Stimulated activated effector memory CD8-positive, alpha-beta T cell treated with anti-CD3 and anti-CD28 coated beads, Interleukin-12 subunit alpha, Interleukin-12 subunit beta, amount 100 ng/mL, for 72 hours (primary cell): Measurements from ENCODE around the gene PDLIM1.
"Not testable (repeated sequence)": the region's sequence is repeated elsewhere in the genome, so short reads cannot be mapped to it uniquely, and the experiment has no call there.

ENCODE experiments used
- ATAC-seq: fragments of 150-1000 bp; cut with Tn5 transposase; 2 replicates; pipeline ENCODE4 v1.10.0; 2021
- DNase-seq, 2 donors: peaks; one replicate each; pipeline ENCODE4 v3.0.0; 2021 to 2022; ENCODE audit warnings: low spot score in 2 of 2
- H3K27ac Mint-ChIP-seq: one replicate; pipeline ENCODE4 v1.8.0; 2022; ENCODE audit warnings: mild to moderate bottlenecking, mixed read lengths
- H3K36me3 Mint-ChIP-seq: one replicate; pipeline ENCODE4 v1.8.0; 2022; ENCODE audit warnings: mild to moderate bottlenecking, mixed read lengths
- H3K4me1 Mint-ChIP-seq: one replicate; pipeline ENCODE4 v1.8.0; 2022; ENCODE audit warnings: mixed read lengths
- H3K4me3 Mint-ChIP-seq: one replicate; pipeline ENCODE4 v1.8.0; 2022; ENCODE audit warnings: mild to moderate bottlenecking, mixed read lengths
- H3K9me3 Mint-ChIP-seq: one replicate; pipeline ENCODE4 v1.8.0; 2022; ENCODE audit warnings: mixed read lengths

Gene PDLIM1

DNA sequence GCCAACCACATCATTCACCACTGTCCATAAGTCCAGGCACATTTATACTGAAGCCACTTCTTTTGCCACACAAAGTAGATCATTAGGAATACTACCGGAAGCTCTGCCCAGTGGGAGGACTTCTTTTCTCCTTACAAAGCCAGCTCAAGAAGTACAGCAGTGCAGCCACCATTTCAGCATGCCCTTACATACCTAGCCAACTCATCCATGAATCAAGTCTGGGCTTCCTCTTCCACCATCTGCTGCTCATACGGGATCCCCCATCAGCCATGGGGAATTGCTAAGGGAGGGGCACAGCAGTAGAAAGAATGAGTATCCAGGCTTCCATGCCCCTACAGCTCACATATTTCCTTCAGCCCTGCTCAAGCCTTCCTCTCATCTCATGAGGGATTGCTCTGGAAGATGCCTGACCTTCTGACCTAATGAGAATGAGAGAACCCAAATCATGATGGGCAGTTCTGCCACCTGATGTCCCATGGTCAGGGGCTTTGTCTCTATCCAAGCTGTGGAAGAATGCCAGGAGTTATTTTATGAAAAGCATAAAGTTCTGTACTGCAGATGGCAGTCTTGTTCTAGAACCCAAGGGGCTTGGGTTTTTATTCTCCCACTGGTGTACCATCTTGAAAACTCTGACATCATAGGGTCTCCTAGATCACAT, 57.3 kb downstream of the PDLIM1 start:
- no peak for ATAC-seq
- Mint-ChIP-seq H3K27ac (no peak overlapping the region), H3K4me1 (peaks cover 27% of the 10 kb centered on the region), H3K36me3 (peaks cover 13% of the 10 kb centered on the region), H3K9me3 (no peaks in the 10 kb centered on the region), H3K4me3 (no peak overlapping the region)
- no peak for DNase-seq

DNA sequence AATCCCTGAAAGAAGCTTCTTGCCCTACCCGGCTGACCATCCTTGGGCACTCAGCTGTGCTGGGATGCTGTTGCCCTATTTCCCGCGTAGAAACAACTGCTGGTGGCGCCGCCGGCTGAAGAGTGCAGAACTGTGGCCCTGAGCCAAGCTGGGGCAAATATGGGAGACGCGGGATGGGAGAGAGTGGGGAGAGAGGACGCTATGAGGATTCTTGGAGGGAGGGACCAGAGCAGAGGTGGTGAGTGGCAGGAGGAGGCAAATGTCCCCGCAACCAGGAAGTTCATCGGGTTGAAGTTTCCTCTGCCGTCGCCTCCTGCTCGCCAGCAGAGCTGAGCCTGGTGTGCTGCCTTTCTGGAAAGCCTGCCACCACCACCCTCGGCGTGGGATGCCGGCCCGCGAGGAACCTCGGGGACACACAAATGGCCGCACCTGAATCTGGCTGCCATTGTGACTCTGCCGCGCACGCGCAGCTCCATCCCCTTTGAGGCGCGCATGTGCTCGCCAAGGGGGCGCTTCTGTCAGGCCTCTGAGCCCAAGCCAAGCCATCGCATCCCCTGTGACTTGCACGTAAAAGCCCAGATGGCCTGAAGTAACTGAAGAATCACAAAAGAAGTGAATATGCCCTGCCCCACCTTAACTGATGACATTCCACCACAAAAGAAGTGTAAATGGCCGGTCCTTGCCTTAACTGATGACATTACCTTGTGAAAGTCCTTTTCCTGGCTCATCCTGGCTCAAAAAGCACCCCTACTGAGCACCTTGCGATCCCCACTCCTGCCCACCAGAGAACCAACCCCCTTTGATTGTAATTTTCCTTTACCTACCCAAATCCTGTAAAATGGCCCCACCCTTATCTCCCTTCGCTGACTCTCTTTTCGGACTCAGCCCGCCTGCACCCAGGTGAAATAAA, 59.9 kb downstream of the PDLIM1 start:
- H3K4me1 Mint-ChIP-seq, result peaks cover 17% of the 10 kb centered on the region
- H3K4me3 Mint-ChIP-seq, result peak overlapping the region; percentile 65
- peaks cover 11% of the 10 kb centered on the region for H3K36me3 Mint-ChIP-seq
- not testable (repeated sequence) for DNase-seq, H3K9me3 Mint-ChIP-seq
- peak; percentile 41 for ATAC-seq
- H3K27ac Mint-ChIP-seq, result peak overlapping the region; percentile 71

DNA sequence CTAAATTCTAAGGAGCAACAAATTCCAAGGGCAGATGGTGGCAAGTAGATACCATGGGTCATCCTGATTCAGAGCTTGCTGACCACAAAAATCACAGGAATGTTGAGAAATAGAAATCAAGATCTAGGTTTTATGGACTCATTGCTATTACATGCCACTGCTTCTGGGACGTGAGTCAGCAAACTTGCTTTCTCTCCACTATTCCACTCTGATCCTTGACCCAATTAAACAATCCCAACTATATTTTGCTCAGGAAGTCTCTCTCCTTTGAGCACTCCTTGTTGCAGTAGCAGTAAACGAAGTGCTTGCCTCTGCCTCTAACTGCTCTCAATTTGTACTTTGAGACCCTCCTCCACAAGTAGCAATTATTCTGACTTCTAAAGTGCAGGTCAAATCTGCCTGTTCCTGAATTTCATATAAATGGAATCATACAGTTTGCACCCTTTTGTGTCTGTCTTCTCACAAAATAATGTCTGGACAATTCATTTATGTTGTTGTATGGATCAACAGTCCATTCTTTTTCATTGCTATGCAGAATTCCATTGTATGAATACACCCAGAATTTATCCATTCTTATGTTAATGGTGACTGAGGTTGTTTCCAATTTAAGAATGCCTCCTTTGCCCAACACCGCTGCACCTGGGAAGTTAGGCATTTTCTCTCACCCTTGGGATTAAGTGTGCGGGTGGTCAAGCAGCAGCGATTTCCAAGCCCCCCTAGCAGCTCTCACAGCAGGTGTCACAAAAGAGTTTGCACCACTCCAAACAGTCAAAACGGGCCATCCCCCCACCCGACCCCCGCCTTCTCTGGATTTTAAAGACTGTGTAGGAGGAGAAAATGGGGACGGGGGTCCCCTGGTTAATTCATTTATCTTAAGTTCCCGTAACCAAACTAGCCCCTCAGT, 60.8 kb downstream of the PDLIM1 start:
- Mint-ChIP-seq H3K4me3 (peak overlapping the region; percentile 65), H3K9me3 (no peaks in the 10 kb centered on the region), H3K27ac (peak overlapping the region; percentile 71), H3K4me1 (peaks cover 8% of the 10 kb centered on the region), H3K36me3 (peaks cover 2% of the 10 kb centered on the region)
- DNase-seq (no peak), ATAC-seq (no peak)

DNA sequence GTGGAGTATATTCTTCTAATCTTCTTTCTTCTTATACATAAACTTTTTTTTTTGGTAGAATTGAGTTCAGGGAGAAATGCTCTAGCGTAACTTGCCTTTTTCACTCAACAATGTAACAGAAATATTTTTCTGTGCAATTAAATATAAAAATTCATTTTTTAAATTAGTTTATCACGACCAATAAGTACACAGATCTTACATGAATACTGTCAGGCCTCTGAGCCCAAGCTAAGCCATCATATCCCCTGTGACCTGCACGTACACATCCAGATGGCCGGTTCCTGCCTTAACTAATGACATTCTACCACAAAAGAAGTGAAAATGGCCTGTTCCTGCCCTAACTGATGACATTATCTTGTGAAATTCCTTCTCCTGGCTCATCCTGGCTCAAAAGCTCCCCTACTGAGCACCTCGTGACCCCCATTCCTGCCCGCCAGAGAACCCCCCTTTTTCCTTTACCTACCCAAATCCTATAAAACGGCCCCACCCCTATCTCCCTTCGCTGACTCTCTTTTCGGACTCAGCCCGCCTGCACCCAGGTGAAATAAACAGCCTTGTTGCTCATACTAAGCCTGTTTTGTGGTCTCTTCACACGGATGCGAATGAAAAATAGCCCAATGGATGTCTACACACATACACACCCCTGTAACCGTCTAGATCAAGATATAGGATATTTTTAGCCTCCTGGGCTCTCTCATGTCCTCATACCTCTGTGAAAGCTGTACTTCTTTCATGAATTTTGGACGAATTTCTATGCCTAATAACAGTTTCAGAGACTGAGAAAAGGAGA, 61.7 kb downstream of the PDLIM1 start:
- DNase-seq, H3K9me3 Mint-ChIP-seq, H3K27ac Mint-ChIP-seq, H3K4me1 Mint-ChIP-seq, H3K36me3 Mint-ChIP-seq, ATAC-seq, H3K4me3 Mint-ChIP-seq: not testable (repeated sequence)

DNA sequence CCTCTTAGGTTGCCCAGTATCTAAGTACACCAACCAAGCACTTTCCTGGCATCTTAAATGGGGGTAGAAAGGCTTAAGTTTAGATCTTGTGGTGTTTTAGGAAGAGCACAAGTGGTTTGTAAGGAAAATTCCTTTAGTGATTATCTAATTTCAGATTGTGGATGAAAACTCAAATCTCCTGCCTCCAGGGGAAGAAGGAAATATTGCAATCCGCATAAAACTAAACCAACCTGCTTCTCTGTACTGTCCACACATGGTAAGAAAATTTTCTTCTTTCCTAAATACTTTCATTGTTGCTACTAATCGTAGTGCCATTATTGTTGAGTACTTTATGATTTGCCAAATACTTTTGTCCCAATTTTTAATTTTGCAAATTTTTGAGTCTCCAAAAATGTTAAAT, 65.7 kb downstream of the PDLIM1 start:
- Mint-ChIP-seq H3K27ac (no peak overlapping the region), H3K4me1 (no peaks in the 10 kb centered on the region), H3K9me3 (no peaks in the 10 kb centered on the region), H3K36me3 (no peaks in the 10 kb centered on the region), H3K4me3 (no peak overlapping the region)
- no peak for DNase-seq
- no peak for ATAC-seq

DNA sequence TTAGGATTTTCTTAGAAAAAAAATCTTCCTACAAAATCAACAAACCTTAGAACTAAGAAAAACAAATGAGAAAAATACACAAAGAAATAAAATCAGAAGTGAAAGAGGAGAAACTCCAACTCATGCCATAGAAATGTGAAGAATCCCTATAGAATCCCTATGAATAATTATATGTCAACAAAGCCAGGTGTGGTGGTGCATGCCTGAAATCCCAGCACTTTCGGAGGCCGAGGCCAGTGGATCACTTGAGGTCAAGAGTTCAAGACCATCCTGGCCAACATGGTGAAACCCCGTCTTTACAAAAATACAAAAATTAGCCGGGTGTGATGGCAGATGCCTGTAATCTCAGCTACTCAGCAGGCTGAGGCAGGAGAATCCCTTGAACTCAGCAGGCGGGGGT, 69.7 kb downstream of the PDLIM1 start:
- Mint-ChIP-seq H3K36me3 (no peaks in the 10 kb centered on the region), H3K27ac (no peak overlapping the region), H3K4me3 (no peak overlapping the region), H3K9me3 (no peaks in the 10 kb centered on the region), H3K4me1 (no peaks in the 10 kb centered on the region)
- no peak for ATAC-seq
- DNase-seq, result no peak

DNA sequence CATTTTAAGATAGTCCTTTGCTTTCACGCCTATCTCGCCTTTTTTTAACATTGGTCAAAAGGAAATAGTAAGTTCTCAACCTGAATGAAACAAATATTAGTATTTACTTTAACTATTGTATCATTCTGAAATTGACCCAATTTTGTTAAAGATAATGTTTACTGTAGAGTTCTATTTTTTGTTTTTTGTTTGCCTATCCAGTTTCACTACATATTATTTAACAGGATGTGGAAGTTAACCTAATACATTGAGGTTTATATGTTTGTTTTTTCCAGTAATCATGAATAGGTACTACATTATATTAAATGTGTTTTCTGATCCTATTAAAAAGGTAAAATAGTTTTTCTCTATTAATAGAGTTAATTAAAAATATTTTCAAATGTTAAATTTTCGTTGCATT, 70.3 kb downstream of the PDLIM1 start:
- H3K36me3 Mint-ChIP-seq, result no peaks in the 10 kb centered on the region
- no peaks in the 10 kb centered on the region for H3K4me1 Mint-ChIP-seq
- no peak overlapping the region for H3K27ac Mint-ChIP-seq
- H3K4me3 Mint-ChIP-seq, result no peak overlapping the region
- no peak for DNase-seq
- no peaks in the 10 kb centered on the region for H3K9me3 Mint-ChIP-seq
- ATAC-seq, result no peak

DNA sequence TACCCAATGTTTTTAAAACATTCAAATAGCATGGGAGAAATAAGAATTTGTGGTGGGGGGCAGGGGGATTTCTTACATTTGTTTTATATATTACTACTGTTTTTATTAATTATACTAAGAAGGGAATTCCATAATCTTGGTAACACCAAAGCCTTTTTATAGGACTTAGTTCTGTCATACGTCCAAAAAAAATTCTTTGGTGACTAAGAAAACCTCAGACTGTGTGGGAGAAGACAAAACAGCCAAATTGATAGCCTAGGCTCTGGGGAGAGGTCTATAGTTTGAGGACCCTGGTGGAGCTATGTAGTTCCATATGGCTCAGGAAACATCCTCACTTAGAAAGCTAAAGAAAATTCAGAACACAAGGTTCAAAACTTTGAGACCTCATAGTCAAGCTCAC, 73.3 kb downstream of the PDLIM1 start:
- H3K9me3 Mint-ChIP-seq, result no peaks in the 10 kb centered on the region
- ATAC-seq (no peak), DNase-seq (no peak)
- no peaks in the 10 kb centered on the region for H3K4me1 Mint-ChIP-seq
- H3K27ac Mint-ChIP-seq, result no peak overlapping the region
- no peaks in the 10 kb centered on the region for H3K36me3 Mint-ChIP-seq
- H3K4me3 Mint-ChIP-seq, result no peak overlapping the region

DNA sequence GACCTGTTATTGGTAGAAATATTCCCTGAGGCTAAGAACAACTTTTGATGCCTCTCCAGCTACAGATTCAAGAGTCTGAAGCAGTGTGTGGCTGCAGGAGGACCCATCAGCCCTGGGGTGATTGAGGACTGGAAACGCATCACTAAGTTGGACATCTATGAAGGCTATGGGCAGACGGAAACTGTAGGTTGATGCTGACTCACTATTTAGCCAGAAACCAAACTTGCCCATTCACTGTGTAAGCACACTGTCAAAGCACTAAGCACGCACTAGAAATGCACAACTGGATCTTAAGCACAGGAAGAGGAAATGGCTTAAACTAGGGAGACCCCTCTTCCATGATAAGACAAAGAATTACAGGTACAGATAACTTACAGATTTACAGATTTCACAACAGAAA, 76.0 kb downstream of the PDLIM1 start:
- Mint-ChIP-seq H3K36me3 (no peaks in the 10 kb centered on the region), H3K4me1 (no peaks in the 10 kb centered on the region), H3K27ac (no peak overlapping the region), H3K4me3 (no peak overlapping the region), H3K9me3 (no peaks in the 10 kb centered on the region)
- no peak for DNase-seq
- ATAC-seq, result no peak

DNA sequence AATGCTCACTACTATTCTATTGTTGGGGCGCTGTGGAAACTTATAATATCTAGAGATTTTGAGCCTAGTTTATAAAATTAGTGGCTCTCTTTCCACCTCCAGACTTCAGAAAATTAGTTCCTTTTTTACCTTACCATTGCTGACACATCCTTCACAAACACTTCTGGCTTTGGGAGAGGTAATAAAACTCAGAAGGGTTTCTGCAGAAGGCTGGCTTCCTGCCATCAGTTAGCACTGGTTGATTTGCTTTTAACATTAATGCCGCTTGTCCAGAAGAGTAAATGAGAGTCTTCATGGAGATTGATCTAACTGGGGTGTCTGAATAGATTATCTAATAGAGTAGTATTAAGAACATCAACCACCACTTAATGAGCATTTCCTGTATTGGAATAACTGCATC, 76.4 kb downstream of the PDLIM1 start:
- DNase-seq (no peak), ATAC-seq (no peak)
- H3K4me1 Mint-ChIP-seq, result no peaks in the 10 kb centered on the region
- no peaks in the 10 kb centered on the region for H3K9me3 Mint-ChIP-seq
- H3K36me3 Mint-ChIP-seq, result no peaks in the 10 kb centered on the region
- no peak overlapping the region for H3K27ac Mint-ChIP-seq
- H3K4me3 Mint-ChIP-seq, result no peak overlapping the region

DNA sequence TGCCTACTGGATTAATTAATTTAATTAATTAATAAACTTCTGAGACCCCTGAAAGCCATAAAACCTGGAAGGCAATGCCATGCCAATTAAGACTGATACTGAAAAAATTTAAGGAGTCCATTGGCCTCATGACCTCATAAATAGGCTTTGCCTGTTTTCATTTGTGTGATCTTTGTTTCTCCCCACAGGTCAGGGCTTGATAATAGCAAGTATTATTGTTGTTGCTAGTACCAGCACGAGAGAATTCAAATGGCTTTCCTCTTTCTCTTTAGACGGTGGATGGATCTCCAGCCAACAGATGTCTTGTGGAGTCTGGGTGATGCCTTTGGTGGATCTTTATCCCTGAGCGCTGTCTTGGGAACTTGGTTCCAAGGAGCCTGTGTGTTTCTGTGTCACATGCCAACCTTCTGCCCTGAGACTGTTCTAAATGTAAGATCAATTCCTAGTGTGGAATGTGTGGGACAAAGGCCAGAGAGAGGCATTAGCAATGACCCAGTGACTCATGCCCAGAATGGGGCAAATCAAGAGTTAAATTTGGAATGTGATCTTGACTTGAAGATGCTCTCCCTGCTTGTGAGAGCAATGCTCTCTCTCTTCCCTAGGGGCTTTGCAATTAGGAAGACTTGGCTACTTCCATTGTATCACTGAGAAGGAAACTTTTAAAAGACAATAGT, 79.1 kb downstream of the PDLIM1 start:
- Mint-ChIP-seq H3K27ac (no peak overlapping the region), H3K36me3 (no peaks in the 10 kb centered on the region), H3K4me3 (no peak overlapping the region), H3K9me3 (no peaks in the 10 kb centered on the region), H3K4me1 (no peaks in the 10 kb centered on the region)
- DNase-seq, result no peak
- ATAC-seq, result no peak

DNA sequence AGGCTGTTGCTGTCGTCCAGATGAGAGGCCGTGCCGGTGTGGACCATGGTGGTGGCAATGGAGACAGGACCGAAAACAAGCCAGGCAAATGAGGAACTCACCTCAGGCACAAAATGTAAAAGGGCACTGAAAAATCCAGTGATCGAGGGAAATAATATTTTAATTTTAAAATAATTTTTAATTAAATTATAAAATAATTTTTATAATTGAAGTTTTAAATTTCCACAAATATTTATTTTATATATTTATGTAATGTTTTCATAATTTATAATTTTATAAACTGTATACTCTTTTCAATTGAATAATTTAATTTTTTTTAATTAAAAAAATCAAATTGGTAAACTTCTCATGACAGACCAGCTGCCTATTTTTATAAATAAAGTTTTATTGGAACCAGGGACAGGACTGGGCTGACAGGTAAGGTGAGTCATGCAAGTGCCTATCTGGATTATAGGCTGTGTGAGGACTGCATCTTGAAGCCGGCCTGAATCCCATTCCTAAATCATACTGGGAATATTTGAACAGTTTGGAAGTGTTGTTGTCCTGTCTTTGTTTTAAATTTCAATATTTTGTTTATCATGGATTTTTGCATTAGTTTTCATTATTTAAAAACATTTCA, 81.2 kb downstream of the PDLIM1 start:
- Mint-ChIP-seq H3K9me3 (no peaks in the 10 kb centered on the region), H3K4me1 (no peaks in the 10 kb centered on the region), H3K36me3 (no peaks in the 10 kb centered on the region), H3K27ac (no peak overlapping the region), H3K4me3 (no peak overlapping the region)
- ATAC-seq (no peak), DNase-seq (no peak)

DNA sequence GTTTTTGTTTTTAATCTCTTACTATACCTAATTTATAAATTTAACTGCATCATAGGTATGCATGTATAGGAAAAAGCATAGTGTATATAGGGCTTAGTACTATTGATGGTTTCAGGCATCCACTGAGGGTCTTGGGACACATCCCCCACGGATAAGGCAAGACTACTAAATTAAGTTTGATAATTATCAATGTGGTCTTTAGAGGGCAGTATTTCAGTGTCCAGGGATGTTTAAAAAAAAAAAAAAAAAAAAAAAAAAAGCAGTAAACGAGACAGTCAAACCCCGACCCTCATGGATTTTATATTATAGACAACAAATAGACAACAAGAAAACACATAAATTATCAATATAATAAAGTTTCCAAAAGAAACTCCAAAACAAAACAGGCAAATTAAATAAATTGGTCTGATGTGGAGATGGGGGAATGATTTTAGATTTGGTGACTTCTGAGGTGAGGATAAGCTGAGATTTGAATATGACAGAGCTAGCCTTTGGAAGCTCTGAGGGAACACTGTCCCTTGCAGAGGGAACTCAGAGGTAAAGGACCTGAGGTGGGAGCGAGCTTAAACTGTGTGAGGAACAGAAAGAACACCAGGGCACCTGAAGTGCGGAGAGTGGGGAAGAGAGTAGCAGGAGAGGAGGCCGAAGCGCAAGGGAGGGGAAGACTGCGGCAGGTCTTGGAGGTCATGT, 82.0 kb downstream of the PDLIM1 start:
- Mint-ChIP-seq H3K4me1 (no peaks in the 10 kb centered on the region), H3K9me3 (no peaks in the 10 kb centered on the region), H3K27ac (no peak overlapping the region), H3K36me3 (no peaks in the 10 kb centered on the region), H3K4me3 (no peak overlapping the region)
- ATAC-seq (no peak), DNase-seq (no peak)
